Naive B cell (primary cell): ENCODE data around the gene PTPRG. TPM values are rescaled to one million over a fixed set of nuclear protein-coding genes. Genes with fewer than 3 reads are reported as not detected.

Source experiments
- ATAC-seq, 2 donors: fragments of 150-1000 bp; cut with Tn5 transposase; 2 replicates each; pipeline ENCODE4 v1.10.0; 2021; ENCODE audit warnings: low read depth in 2 of 2, mild to moderate bottlenecking in 2 of 2, moderate library complexity in 2 of 2
- DNase-seq: peaks from one replicate; pipeline ENCODE4 v3.0.0; 2022
- H3K27ac Mint-ChIP-seq, 6 donors: one replicate each; pipeline ENCODE4 v1.8.0; 2020 to 2022; ENCODE audit warnings: mild to moderate bottlenecking in 6 of 6, mixed read lengths in 6 of 6, moderate library complexity in 5 of 6, inconsistent platforms in 2 of 6
- H3K27me3 Mint-ChIP-seq, 3 donors: one replicate each; pipeline ENCODE4 v1.8.0; 2021 to 2022; ENCODE audit warnings: mixed read lengths in 3 of 3, mild to moderate bottlenecking in 1 of 3
- H3K36me3 Mint-ChIP-seq, 2 donors: one replicate each; pipeline ENCODE4 v1.8.0; 2020 to 2022; ENCODE audit warnings: mixed read lengths in 2 of 2, inconsistent platforms in 1 of 2, mild to moderate bottlenecking in 1 of 2
- H3K4me1 Mint-ChIP-seq, 3 donors: one replicate each; pipeline ENCODE4 v1.8.0; 2020 to 2022; ENCODE audit warnings: mixed read lengths in 3 of 3, inconsistent platforms in 1 of 3, mild to moderate bottlenecking in 1 of 3, moderate library complexity in 1 of 3
- H3K4me3 Mint-ChIP-seq, 8 donors: one replicate each; pipeline ENCODE4 v1.8.0; 2020 to 2022; ENCODE audit warnings: mild to moderate bottlenecking in 8 of 8, mixed read lengths in 8 of 8, moderate library complexity in 8 of 8, inconsistent platforms in 2 of 8
- H3K9me3 Mint-ChIP-seq, 7 donors: one replicate each; pipeline ENCODE4 v1.8.0; 2020 to 2022; ENCODE audit warnings: mixed read lengths in 7 of 7, mild to moderate bottlenecking in 5 of 7, inconsistent platforms in 2 of 7, moderate library complexity in 1 of 7
- polyA plus RNA-seq, 6 donors: library from polyadenylated mRNA; unstranded; fragments of 300-500 nt; fragmentation: Illumina TruSeq; gene quantifications; one replicate each; pipeline ENCODE4 v1.2.3, GENCODE V29; 2021; ENCODE audit warnings: low read depth in 6 of 6

The PTPRG gene
- polyA plus RNA-seq, 6 donors from 2014 or later: 0.05 to 0.20 (median 0.10) TPM; not detected in 1

DNA sequence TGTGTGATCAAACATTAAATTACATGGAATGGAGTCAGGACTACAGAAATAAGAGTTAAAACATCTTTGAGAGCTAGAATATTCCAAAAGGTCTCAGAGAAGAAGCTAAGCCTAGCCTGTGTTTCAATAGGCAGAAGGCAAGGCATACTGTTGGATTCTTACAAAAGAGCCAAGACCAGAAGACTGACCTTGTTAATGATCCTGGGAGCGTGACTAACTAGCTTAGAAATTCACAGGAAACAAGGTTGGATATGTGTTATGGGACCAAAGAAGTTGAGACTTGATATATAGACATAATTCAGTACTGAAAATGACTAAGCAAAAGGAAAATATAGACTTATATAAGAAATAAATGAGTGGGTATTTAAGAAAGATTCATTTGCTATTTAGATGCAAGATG, 761.9 kb downstream of the PTPRG start:
- no peak overlapping the region for H3K27ac Mint-ChIP-seq
- H3K4me3 Mint-ChIP-seq: no peak overlapping the region
- H3K4me1 Mint-ChIP-seq: peaks cover 6 to 12% (median 7%) of the 10 kb centered on the region in 3 donors
- H3K36me3 Mint-ChIP-seq: peaks cover 0 to 8% of the 10 kb centered on the region in 2 donors
- no peak for ATAC-seq
- DNase-seq: no peak
- H3K27me3 Mint-ChIP-seq: peaks cover 23 to 24% (median 23%) of the 10 kb centered on the region in 3 donors
- H3K9me3 Mint-ChIP-seq: peaks cover 0 to 19% (median 8%) of the 10 kb centered on the region in 7 donors

DNA sequence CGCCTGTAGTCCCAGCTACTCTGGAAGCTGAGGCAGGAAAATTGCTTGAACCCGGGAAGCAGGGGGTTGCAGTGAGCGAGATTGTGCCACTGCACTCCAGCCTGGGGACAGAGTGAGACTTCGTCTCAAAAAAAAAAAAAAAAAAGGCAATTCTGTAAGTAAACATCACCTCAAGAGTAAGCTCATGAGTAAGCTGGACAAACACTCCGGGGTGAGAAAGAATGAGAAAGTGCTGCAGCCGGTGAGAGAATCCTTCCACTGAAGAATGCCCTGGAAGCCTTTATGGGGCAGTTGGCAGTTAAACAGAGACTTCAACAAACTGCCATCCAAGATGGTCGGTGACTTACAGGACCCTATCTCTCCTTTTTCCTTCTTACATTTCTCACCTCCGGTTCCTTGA, 764.5 kb downstream of the PTPRG start:
- Mint-ChIP-seq H3K4me3 (no peak overlapping the region), H3K9me3 (peaks cover 0 to 1% (median 0%) of the 10 kb centered on the region in 7 donors), H3K36me3 (no peaks in the 10 kb centered on the region), H3K4me1 (no peaks in the 10 kb centered on the region), H3K27ac (no peak overlapping the region), H3K27me3 (peaks cover 2 to 5% (median 5%) of the 10 kb centered on the region in 3 donors)
- ATAC-seq (no peak), DNase-seq (no peak)

DNA sequence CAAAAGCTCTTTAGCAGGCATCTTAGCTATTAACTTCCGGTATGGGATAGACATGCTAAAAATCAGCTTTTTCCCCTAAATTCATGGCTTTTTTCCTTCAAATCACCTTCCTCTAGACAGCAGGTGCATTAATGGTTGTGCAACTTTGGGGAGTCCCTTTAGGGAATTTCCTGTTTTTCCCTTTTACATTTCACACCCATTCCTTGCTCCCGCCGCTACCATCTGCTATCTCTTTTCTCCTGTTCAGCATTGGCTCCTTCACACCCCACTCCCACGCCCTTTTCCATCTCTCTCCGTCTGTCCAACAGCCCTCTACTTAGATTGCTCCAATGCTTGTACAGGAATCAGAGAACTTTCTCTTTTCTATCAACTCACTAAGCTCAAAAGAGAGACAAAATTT, 768.6 kb downstream of the PTPRG start:
- H3K9me3 Mint-ChIP-seq: no peaks in the 10 kb centered on the region

DNA sequence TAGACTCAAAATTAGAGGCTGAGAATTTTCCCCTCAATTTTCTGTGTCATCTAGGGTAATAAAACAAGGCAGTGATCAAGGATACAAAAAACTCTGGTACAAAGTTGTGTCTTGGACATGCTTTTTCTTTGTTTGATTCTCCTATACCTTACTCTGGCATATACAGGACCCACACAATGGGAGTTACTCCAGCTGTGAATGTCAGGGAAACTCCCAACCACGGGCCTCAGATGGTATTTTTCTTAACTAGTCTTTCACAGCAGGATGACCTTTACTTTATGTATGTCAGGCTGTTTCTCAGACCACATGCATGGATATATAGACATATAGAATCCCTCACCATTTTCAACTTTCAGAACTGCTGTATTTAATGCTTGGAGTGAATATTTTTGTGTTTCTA, 770.6 kb downstream of the PTPRG start:
- no peak overlapping the region for H3K4me3 Mint-ChIP-seq
- H3K27me3 Mint-ChIP-seq: no peaks in the 10 kb centered on the region
- no peaks in the 10 kb centered on the region for H3K9me3 Mint-ChIP-seq
- no peak for DNase-seq
- H3K27ac Mint-ChIP-seq: no peak overlapping the region
- H3K4me1 Mint-ChIP-seq: no peaks in the 10 kb centered on the region
- ATAC-seq: no peak
- H3K36me3 Mint-ChIP-seq: no peaks in the 10 kb centered on the region

More for the DNA sequence above, 768.6 kb downstream of the PTPRG start:
- H3K27me3 Mint-ChIP-seq: no peaks in the 10 kb centered on the region
- no peak overlapping the region for H3K27ac Mint-ChIP-seq
- no peak for ATAC-seq
- DNase-seq: no peak
- no peak overlapping the region for H3K4me3 Mint-ChIP-seq
- no peaks in the 10 kb centered on the region for H3K36me3 Mint-ChIP-seq
- H3K4me1 Mint-ChIP-seq: no peaks in the 10 kb centered on the region

DNA sequence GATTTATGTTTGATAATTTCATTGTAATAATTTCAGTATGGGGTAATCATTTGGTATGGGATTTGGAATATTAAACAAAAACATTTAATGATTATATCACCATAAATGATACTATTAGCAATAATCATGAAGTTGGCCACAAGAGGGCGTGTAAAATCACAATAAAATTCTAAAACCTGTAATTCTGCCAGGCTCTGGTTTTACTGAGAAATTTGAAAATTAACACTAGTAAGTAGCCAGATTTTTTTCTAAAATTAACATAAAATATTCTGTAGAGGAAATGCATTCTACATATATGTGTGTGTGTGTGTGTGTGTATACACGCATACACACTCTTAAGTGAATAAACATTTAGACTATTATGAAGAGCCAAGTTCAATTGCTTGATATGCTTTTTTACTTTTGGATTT, 771.5 kb downstream of the PTPRG start:
- no peaks in the 10 kb centered on the region for H3K9me3 Mint-ChIP-seq
- no peaks in the 10 kb centered on the region for H3K36me3 Mint-ChIP-seq
- no peak overlapping the region for H3K27ac Mint-ChIP-seq
- DNase-seq: no peak
- ATAC-seq: no peak
- H3K27me3 Mint-ChIP-seq: no peaks in the 10 kb centered on the region
- no peaks in the 10 kb centered on the region for H3K4me1 Mint-ChIP-seq
- H3K4me3 Mint-ChIP-seq: no peak overlapping the region

DNA sequence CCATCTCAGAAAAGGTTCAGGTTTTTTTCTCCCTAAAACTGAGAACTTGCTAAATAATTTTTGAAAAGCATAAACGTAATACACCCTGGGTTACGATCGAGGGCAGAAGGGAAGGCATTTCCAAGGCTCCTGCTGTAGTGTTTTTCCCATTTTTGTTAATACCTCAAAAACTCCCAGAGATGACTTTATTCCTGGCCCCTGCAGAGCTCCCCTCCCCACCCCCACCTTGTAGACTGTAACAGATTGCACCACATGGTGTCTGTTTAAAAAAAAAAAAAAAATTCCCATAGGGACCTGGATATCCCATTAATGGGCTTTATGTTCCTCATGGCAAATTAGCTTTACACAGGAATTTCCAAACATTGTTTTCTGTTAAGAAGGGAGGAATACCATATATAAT, 773.8 kb downstream of the PTPRG start:
- Mint-ChIP-seq H3K4me1 (no peaks in the 10 kb centered on the region), H3K9me3 (peaks cover 0 to 4% (median 0%) of the 10 kb centered on the region in 7 donors), H3K36me3 (no peaks in the 10 kb centered on the region), H3K4me3 (no peak overlapping the region), H3K27ac (no peak overlapping the region), H3K27me3 (no peaks in the 10 kb centered on the region)
- ATAC-seq (no peak), DNase-seq (no peak)

DNA sequence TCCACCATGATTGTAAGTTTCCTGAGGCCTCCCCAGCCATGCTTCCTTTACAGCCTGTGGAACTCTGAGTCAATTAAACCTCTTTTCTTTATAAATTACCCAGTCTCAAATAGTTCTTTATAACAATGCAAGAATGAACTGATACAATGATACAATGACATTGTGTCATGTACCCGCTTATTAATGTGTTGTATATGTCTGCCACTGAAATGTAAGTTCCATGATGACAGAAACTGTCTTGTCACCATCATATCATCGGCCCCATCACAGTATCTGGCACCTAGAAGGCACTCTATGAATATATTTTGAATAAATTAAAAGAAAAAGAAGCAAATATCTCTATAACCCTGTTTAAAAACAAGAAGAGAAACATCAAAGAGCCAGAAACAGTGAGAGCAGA, 782.4 kb downstream of the PTPRG start:
- Mint-ChIP-seq H3K27me3 (peaks cover 0 to 17% (median 8%) of the 10 kb centered on the region in 3 donors), H3K4me1 (no peaks in the 10 kb centered on the region), H3K27ac (peak overlapping the region in 1 of 6 donors; percentile 75), H3K4me3 (peak overlapping the region in 1 of 8 donors; percentile 1), H3K9me3 (peaks cover 0 to 14% (median 4%) of the 10 kb centered on the region in 7 donors), H3K36me3 (no peaks in the 10 kb centered on the region)
- ATAC-seq (no peak), DNase-seq (no peak)
